ENCODE measurements around the gene PLXDC2. TPM values are rescaled to one million over a fixed set of nuclear protein-coding genes. Genes with fewer than 3 reads are reported as not detected.

PLXDC2 gene
- total RNA-seq, 1 experiment from 2014 or later: 4.6 TPM

GRCh38 chr10:19815731-19816410 lies 361 bp upstream of the PLXDC2 start:
- DNase-seq (ENCODE audit: low read depth): peak; percentile 66

GRCh38 chr10:19817231-19817933 lies 1.1 kb downstream of the PLXDC2 start:
- peak; percentile 10 for DNase-seq (ENCODE audit: low read depth)

GRCh38 chr10:19818876-19819275 lies 2.6 kb downstream of the PLXDC2 start:
- no peak for DNase-seq (ENCODE audit: low read depth)

- peak; percentile 63 for DNase-seq (ENCODE audit: low read depth)
Observed at GRCh38 chr10:19819419-19820033, 3.3 kb downstream of the PLXDC2 start.

GRCh38 chr10:19824381-19825342 lies 8.4 kb downstream of the PLXDC2 start:
- DNase-seq (ENCODE audit: low read depth): no peak

- DNase-seq (ENCODE audit: low read depth): no peak
Observed at GRCh38 chr10:19825700-19826099, 9.5 kb downstream of the PLXDC2 start.

GRCh38 chr10:19826712-19827111 lies 10.5 kb downstream of the PLXDC2 start:
- peak; percentile 17 for DNase-seq (ENCODE audit: low read depth)

- DNase-seq (ENCODE audit: low read depth): no peak
Observed at GRCh38 chr10:19828278-19829049, 12.2 kb downstream of the PLXDC2 start.

GRCh38 chr10:19832699-19833098 lies 16.5 kb downstream of the PLXDC2 start:
- no peak for DNase-seq (ENCODE audit: low read depth)

GRCh38 chr10:19833170-19833824 lies 17.1 kb downstream of the PLXDC2 start:
- DNase-seq (ENCODE audit: low read depth): no peak

GRCh38 chr10:19835952-19836351 lies 19.7 kb downstream of the PLXDC2 start:
- DNase-seq (ENCODE audit: low read depth): no peak

- no peak for DNase-seq (ENCODE audit: low read depth)
Observed at GRCh38 chr10:19839090-19839489, 22.9 kb downstream of the PLXDC2 start.

GRCh38 chr10:19839552-19839951 lies 23.3 kb downstream of the PLXDC2 start:
- no peak for DNase-seq (ENCODE audit: low read depth)

- DNase-seq (ENCODE audit: low read depth): no peak
Observed at GRCh38 chr10:19840776-19841175, 24.5 kb downstream of the PLXDC2 start.

- DNase-seq (ENCODE audit: low read depth): no peak
Observed at GRCh38 chr10:19843487-19843886, 27.3 kb downstream of the PLXDC2 start.

- no peak for DNase-seq (ENCODE audit: low read depth)
Observed at GRCh38 chr10:19845503-19846368, 29.5 kb downstream of the PLXDC2 start.

- DNase-seq (ENCODE audit: low read depth): no peak
Observed at GRCh38 chr10:19847321-19847720, 31.1 kb downstream of the PLXDC2 start.

- no peak for DNase-seq (ENCODE audit: low read depth)
Observed at GRCh38 chr10:19848226-19848985, 32.2 kb downstream of the PLXDC2 start.

- DNase-seq (ENCODE audit: low read depth): no peak
Observed at GRCh38 chr10:19853831-19854230, 37.6 kb downstream of the PLXDC2 start.
